Measurements from ENCODE around the gene GPC6. TPM values are rescaled to one million over a fixed set of nuclear protein-coding genes. Genes with fewer than 3 reads are reported as not detected.
"Not testable (repeated sequence)": the region's sequence is repeated elsewhere in the genome, so short reads cannot be mapped to it uniquely, and the experiment has no call there.

GPC6 gene
- total RNA-seq, 1 donor = 77.8 TPM

GRCh38 chr13:94209117-94209516, 982.5 kb downstream of the GPC6 start:
- Histone ChIP-seq H3K4me2 (ENCODE audit: insufficient read depth, low read length) (no peak overlapping the region), H3K4me1 (ENCODE audit: insufficient read depth, low read length) (no peaks in the 10 kb centered on the region), H3K4me3 (ENCODE audit: insufficient read depth, low read length) (no peak overlapping the region), H4K20me1 (ENCODE audit: insufficient read depth, low read length) (no peaks in the 10 kb centered on the region), H3K36me3 (ENCODE audit: insufficient read depth, low read length) (no peaks in the 10 kb centered on the region), H3K27ac (ENCODE audit: low read depth, low read length) (no peak overlapping the region), H2AFZ (ENCODE audit: low read length) (no peak overlapping the region), H3K79me2 (ENCODE audit: insufficient read depth, low read length) (no peaks in the 10 kb centered on the region), H3K27me3 (ENCODE audit: insufficient read depth, low read length) (no peaks in the 10 kb centered on the region), H3K9me3 (ENCODE audit: low read depth, low read length) (no peaks in the 10 kb centered on the region)
- no peak for TF ChIP-seq CTCF (IDR thresholded peaks at IDR 0.05; ENCODE audit: extremely low read depth, low read depth, low read length)
- DNase-seq (ENCODE audit: insufficient read length, low spot score, missing footprints) = no peak

- not testable (repeated sequence) for H3K27ac ChIP-seq (ENCODE audit: low read depth, low read length); H4K20me1 ChIP-seq (ENCODE audit: insufficient read depth, low read length); H3K4me1 ChIP-seq (ENCODE audit: insufficient read depth, low read length); H2AFZ ChIP-seq (ENCODE audit: low read length); H3K9me3 ChIP-seq (ENCODE audit: low read depth, low read length); H3K4me3 ChIP-seq (ENCODE audit: insufficient read depth, low read length); DNase-seq (ENCODE audit: insufficient read length, low spot score, missing footprints); H3K36me3 ChIP-seq (ENCODE audit: insufficient read depth, low read length); H3K4me2 ChIP-seq (ENCODE audit: insufficient read depth, low read length); H3K27me3 ChIP-seq (ENCODE audit: insufficient read depth, low read length); H3K79me2 ChIP-seq (ENCODE audit: insufficient read depth, low read length)
These were observed 983.3 kb downstream of the GPC6 start for GRCh38 chr13:94209913-94210312.

- Histone ChIP-seq H3K79me2 (ENCODE audit: insufficient read depth, low read length) (no peaks in the 10 kb centered on the region), H3K4me3 (ENCODE audit: insufficient read depth, low read length) (no peak overlapping the region), H3K4me2 (ENCODE audit: insufficient read depth, low read length) (peak overlapping the region; percentile 25), H3K9me3 (ENCODE audit: low read depth, low read length) (no peaks in the 10 kb centered on the region), H3K27me3 (ENCODE audit: insufficient read depth, low read length) (no peaks in the 10 kb centered on the region), H3K36me3 (ENCODE audit: insufficient read depth, low read length) (no peaks in the 10 kb centered on the region), H2AFZ (ENCODE audit: low read length) (peak overlapping the region; percentile 8), H4K20me1 (ENCODE audit: insufficient read depth, low read length) (no peaks in the 10 kb centered on the region), H3K27ac (ENCODE audit: low read depth, low read length) (no peak overlapping the region), H3K4me1 (ENCODE audit: insufficient read depth, low read length) (no peaks in the 10 kb centered on the region)
- no peak for DNase-seq (ENCODE audit: insufficient read length, low spot score, missing footprints)
- no peak for TF ChIP-seq CTCF (IDR thresholded peaks at IDR 0.05; ENCODE audit: extremely low read depth, low read depth, low read length)
These were observed 984.2 kb downstream of the GPC6 start for GRCh38 chr13:94210816-94211215.

GRCh38 chr13:94212196-94212595, 985.6 kb downstream of the GPC6 start:
- no peaks in the 10 kb centered on the region for H3K79me2 ChIP-seq (ENCODE audit: insufficient read depth, low read length)
- no peak overlapping the region for H3K4me2 ChIP-seq (ENCODE audit: insufficient read depth, low read length)
- no peak for TF ChIP-seq CTCF (IDR thresholded peaks at IDR 0.05; ENCODE audit: extremely low read depth, low read depth, low read length)
- H4K20me1 ChIP-seq (ENCODE audit: insufficient read depth, low read length) = no peaks in the 10 kb centered on the region
- H2AFZ ChIP-seq (ENCODE audit: low read length) = no peak overlapping the region
- no peaks in the 10 kb centered on the region for H3K36me3 ChIP-seq (ENCODE audit: insufficient read depth, low read length)
- H3K4me1 ChIP-seq (ENCODE audit: insufficient read depth, low read length) = no peaks in the 10 kb centered on the region
- no peak overlapping the region for H3K4me3 ChIP-seq (ENCODE audit: insufficient read depth, low read length)
- DNase-seq (ENCODE audit: insufficient read length, low spot score, missing footprints) = no peak
- H3K27ac ChIP-seq (ENCODE audit: low read depth, low read length) = no peak overlapping the region
- no peaks in the 10 kb centered on the region for H3K27me3 ChIP-seq (ENCODE audit: insufficient read depth, low read length)
- no peaks in the 10 kb centered on the region for H3K9me3 ChIP-seq (ENCODE audit: low read depth, low read length)

Data from osteoblast (primary cell).